ENCODE measurements around the gene SCP2D1.
A peak's percentile ranks its signal among the peaks of the same experiment; 100 is the strongest.

DNA sequence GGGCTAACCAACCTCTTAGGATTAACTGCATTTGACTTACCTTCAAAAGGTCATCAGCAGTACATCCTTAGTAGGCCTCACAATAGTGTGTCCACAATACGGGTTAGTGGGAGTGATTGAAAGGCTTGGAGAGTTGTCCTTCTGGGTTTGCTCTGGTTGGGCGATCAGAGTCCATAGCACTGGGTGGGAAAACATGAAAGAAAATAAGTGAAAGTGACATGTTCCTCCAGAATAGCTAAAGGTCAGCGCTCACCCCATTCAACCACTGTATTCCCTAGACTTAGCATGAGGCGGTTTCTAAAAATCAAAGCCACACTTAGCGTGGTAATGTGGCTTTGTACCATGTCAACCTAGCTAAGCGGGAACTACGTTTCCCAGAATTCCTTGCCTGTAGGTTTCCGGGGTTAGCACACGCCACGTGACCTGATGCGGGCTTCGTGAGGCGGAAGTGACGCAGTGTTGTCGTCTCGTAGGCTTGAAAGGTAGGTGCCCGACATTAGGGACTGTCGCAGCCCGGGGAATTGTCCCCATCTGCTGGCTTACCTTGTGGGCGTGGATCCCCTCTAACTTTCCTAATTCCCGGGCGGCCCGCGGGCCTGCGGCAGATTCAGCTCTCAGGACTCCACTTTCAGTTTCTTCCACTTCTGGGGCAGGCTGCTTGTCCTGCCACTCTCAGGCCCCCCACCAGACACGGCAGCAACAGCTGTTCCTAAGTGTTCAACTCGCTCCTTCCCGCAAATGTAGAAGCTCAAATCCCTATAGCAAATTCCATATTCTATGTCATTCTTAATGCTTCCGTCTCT is 19.8 kb upstream of the SCP2D1 start:
- TF ChIP-seq POLR2A (IDR thresholded peaks at IDR 0.05), result peak; percentile 45 to 53
- TF ChIP-seq, protein P1, sequence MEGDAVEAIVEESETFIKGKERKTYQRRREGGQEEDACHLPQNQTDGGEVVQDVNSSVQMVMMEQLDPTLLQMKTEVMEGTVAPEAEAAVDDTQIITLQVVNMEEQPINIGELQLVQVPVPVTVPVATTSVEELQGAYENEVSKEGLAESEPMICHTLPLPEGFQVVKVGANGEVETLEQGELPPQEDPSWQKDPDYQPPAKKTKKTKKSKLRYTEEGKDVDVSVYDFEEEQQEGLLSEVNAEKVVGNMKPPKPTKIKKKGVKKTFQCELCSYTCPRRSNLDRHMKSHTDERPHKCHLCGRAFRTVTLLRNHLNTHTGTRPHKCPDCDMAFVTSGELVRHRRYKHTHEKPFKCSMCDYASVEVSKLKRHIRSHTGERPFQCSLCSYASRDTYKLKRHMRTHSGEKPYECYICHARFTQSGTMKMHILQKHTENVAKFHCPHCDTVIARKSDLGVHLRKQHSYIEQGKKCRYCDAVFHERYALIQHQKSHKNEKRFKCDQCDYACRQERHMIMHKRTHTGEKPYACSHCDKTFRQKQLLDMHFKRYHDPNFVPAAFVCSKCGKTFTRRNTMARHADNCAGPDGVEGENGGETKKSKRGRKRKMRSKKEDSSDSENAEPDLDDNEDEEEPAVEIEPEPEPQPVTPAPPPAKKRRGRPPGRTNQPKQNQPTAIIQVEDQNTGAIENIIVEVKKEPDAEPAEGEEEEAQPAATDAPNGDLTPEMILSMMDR (IDR thresholded peaks at IDR 0.05), result no peak
- peak; percentile 76 for TF ChIP-seq POLR2AphosphoS5 (IDR thresholded peaks at IDR 0.05)
